Activated T-cell treated with anti-CD3 and anti-CD28 coated beads for 48 hours (primary cell): ENCODE measurements around the gene PDXK.

Source experiments
- DNase-seq: peaks from one replicate; pipeline ENCODE4 v3.0.0-alpha.2; 2020; ENCODE audit warnings: low read depth

Gene PDXK

DNA sequence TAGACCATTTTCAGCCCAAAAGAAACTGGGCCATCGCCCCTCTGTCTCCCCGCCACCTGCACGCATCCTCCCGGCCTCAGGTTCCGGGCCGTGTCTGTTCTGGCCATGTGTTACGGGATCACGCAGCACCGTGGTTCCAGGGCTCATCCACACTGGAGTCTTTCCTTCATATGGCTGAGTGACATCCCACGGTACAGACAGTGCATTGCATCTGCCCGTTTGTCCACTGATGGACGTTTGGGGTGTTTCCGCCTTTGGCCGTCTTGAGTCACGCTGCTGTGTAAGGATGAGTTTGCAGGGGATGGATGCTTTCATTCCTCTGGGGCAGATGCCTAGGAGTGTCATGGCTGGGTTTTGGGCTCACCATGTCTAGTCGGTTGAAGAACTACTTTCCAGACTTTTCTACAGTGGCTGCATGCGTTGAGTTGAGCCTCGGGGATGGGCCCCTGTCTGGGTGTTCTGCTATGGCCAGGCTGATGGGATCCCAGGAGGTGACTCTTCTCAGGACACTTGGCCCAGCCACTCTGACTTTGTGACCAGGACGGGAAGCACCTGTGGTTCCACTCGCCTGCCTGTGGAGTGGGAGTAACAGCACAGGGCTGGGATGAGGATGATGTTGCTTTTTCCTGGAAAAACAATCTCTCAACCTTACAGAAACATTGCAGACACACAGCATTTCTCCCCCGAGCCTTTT is 87.2 kb downstream of the PDXK start:
- no peak for DNase-seq

GRCh38 chr21:43808367-43808766 is 89.4 kb downstream of the PDXK start:
- no peak for DNase-seq

DNA sequence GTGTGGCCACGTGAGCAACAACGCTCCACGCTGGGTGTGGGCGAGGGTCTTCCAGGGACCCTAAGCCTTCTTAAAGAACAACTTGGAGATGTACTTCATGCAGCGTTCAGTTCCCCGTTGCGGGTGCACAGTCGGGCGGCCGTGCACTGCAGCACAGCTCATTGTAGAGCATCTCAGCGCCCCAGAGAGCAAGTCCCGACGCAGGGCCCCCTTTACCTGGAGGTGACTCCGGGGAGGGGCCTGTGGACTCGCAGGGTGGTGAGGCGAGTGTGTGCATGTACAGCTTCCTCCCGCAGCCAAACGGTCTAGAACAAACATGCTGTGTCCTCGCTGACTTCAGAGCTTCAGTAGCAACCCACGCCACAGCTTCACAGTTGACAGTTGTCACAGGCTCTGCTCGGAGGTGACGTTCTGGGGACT is 89.9 kb downstream of the PDXK start:
- DNase-seq, result no peak

- no peak for DNase-seq
These were observed 90.4 kb downstream of the PDXK start for GRCh38 chr21:43809346-43809799.

DNA sequence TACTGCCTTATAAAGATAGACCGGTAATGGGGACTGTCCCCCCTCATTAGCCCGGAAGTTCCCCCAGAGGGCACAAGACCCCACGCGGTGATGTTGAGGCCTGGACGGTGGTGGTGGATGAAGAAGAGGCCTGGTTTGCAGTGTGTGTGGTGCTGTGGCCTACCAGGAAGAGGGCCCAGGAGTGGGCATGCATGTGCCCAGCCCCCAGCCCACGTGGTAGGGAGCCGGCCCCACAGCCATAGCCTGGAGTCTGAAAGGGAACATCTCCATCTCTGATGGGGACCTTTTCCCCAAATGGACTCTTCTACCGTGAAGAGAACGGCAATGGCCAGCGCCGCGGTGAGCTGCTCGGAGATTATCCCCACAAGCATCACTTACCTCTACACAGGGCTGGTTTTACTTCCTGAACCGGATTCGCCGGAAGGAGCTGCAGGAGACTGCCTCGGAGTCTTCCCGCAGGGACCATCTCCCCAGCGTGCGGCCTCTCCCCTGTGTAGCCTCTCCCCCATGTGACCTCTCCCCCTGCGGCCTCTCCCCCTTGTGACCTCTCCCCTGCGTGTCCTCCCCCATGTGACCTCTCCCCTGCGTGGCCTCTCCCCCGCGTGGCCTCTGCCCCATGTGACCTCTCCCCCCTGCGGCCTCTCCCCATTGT is 91.0 kb downstream of the PDXK start:
- no peak for DNase-seq

- DNase-seq, result peak; percentile 91
These were observed 91.8 kb downstream of the PDXK start for GRCh38 chr21:43810505-43811261.

- no peak for DNase-seq
These were observed 92.6 kb downstream of the PDXK start for GRCh38 chr21:43811262-43812105.
